K562 (cell line): ENCODE data around the gene ULK1. TPM values are rescaled to one million over a fixed set of nuclear protein-coding genes. Genes with fewer than 3 reads are reported as not detected.

Source experiments
- ATAC-seq: fragments of 200-7000 bp; cut with Tn5 transposase; 3 replicates; pipeline ENCODE4 v1.9.1; 2020; ENCODE audit warnings: moderate library complexity
- BruUV-seq: library from RNA; stranded (reverse); fragments of 400-500 nt; replicated peaks from 2 replicates; lab custom pipeline; 2021; lab: Mats Ljungman, UMichigan
- CTCF ChIA-PET: fragments of 300-600 bp; formaldehyde crosslinking; extraction: SDS; loops from one replicate; lab custom pipeline; 2021; ENCODE audit warnings: low intra/inter-chr PET ratio; lab: Yijun Ruan, JAX
- POLR2A ChIA-PET: fragments of 300-600, 350-650 bp; sonication (Branson Sonifier 250); formaldehyde crosslinking; extraction: SDS; loops from one replicate; lab custom pipeline; 2021; ENCODE audit warnings: antibody characterized with exemption, inconsistent platforms; lab: Yijun Ruan, JAX
- DNase-seq, 4 experiments: peaks; one replicate each; pipeline versions ENCODE4 v3.0.0 to v3.0.0-alpha.2; 2011 to 2018; ENCODE audit warnings: low spot score in 3 of 4, mixed read lengths in 3 of 4; ENCODE audit errors: extremely low read depth in 1 of 4
- FAIRE-seq: peaks from 2 replicates; lab custom pipeline; 2011; peaks lifted over from hg19 to GRCh38; lab: Jason Lieb, UNC
- H2AFZ ChIP-seq: 2 replicates; pipeline ENCODE4 v1.6.0; 2011; ENCODE audit warnings: low read depth, low read length, control low read depth, inconsistent platforms
- H3K27ac ChIP-seq: fragments of 200-600 bp; 3 replicates; pipeline ENCODE4 v1.8.0; 2011; ENCODE audit warnings: low read depth, mild to moderate bottlenecking, control low read depth, inconsistent platforms, low read length, moderate library complexity, mixed read lengths; ENCODE audit errors: extremely low read depth
- H3K27me3 ChIP-seq, 2 experiments: fragments of 300-600 bp in 1 of 2; 2 replicates in 1 of 2; 3 replicates in 1 of 2; pipeline versions ENCODE4 v1.6.0 to v1.8.0; 2011; ENCODE audit warnings: inconsistent platforms in 2 of 2, low read length in 2 of 2, mild to moderate bottlenecking in 1 of 2, mixed read lengths in 1 of 2, moderate library complexity in 1 of 2; ENCODE audit not compliant: control insufficient read depth in 2 of 2, insufficient read depth in 2 of 2
- H3K36me3 ChIP-seq: fragments of 300-600 bp; 3 replicates; pipeline ENCODE4 v1.8.0; 2011; ENCODE audit warnings: mild to moderate bottlenecking, low read length, inconsistent platforms; ENCODE audit not compliant: control insufficient read depth, insufficient read depth
- H3K4me1 ChIP-seq, 2 experiments: fragments of 200-600 bp in 1 of 2; replicated peaks in 1 of 2; 2 replicates in 1 of 2; 3 replicates in 1 of 2; pipeline versions ENCODE4 v1.5.1 to v1.8.0; 2011; ENCODE audit warnings: inconsistent platforms in 2 of 2, low read length in 2 of 2, mild to moderate bottlenecking in 1 of 2, mixed read lengths in 1 of 2, moderate library complexity in 1 of 2; ENCODE audit not compliant: control insufficient read depth in 2 of 2, insufficient read depth in 2 of 2
- H3K4me2 ChIP-seq: 2 replicates; pipeline ENCODE4 v1.6.1; 2011; ENCODE audit warnings: low read length, control low read depth, inconsistent platforms, mixed read lengths; ENCODE audit not compliant: insufficient read depth
- H3K4me3 ChIP-seq: fragments of 200-600 bp; sonication (generic), shearing (Covaris generic); 2 replicates; pipeline ENCODE4 v1.5.1; 2016; ENCODE audit warnings: control low read depth, inconsistent platforms
- H3K79me2 ChIP-seq: fragments of 200-600 bp; 3 replicates; pipeline ENCODE4 v1.8.0; 2011; ENCODE audit warnings: low read length, inconsistent platforms; ENCODE audit not compliant: control insufficient read depth, insufficient read depth
- H3K9ac ChIP-seq, 2 experiments: 2 replicates each; pipeline versions ENCODE4 v1.6.0 to v1.6.1; 2011; ENCODE audit warnings: low read depth in 2 of 2, low read length in 2 of 2, control low read depth in 1 of 2, inconsistent platforms in 1 of 2, mild to moderate bottlenecking in 1 of 2, mixed read lengths in 1 of 2; ENCODE audit not compliant: insufficient read depth in 1 of 2
- H3K9me1 ChIP-seq: one replicate; pipeline ENCODE4 v1.6.0; 2011; ENCODE audit warnings: inconsistent platforms, mild to moderate bottlenecking, low read length, moderate library complexity; ENCODE audit not compliant: control insufficient read depth, insufficient read depth
- H3K9me3 ChIP-seq: replicated peaks from 2 replicates; pipeline ENCODE4 v1.5.1; 2011; ENCODE audit warnings: low read depth, low read length, inconsistent platforms; ENCODE audit not compliant: control insufficient read depth, insufficient read depth
- H4K20me1 ChIP-seq: replicated peaks from 2 replicates; pipeline ENCODE4 v1.6.1; 2011; ENCODE audit warnings: low read length, inconsistent platforms, mixed read lengths; ENCODE audit not compliant: control insufficient read depth, insufficient read depth
- ARNT ChIP-seq, 2 experiments: fragments of 450-650 bp; IDR thresholded peaks; 2 replicates each; pipeline ENCODE4 v1.6.1; 2016; ENCODE audit warnings: mild to moderate bottlenecking in 1 of 2
- CEBPG ChIP-seq, 3 experiments: fragments of 200-800 bp in 1 of 3; sonication (Bioruptor generic) in 1 of 3; sonication (generic) in 1 of 3; formaldehyde crosslinking in 1 of 3; IDR thresholded peaks in 2 of 3; conservative IDR thresholded peaks in 1 of 3; 2 replicates each; pipeline versions ENCODE4 v1.6.1 to v1.8.0; 2016 to 2022; ENCODE audit warnings: missing compliant biosample characterization in 2 of 3, missing genetic modification characterization in 2 of 3, mild to moderate bottlenecking in 1 of 3, missing genetic modification reagents in 1 of 3
- CSDE1 ChIP-seq, 2 experiments: fragments of 450-650 bp; IDR thresholded peaks; 2 replicates each; pipeline ENCODE4 v1.6.1; 2016; ENCODE audit warnings: mild to moderate bottlenecking in 1 of 2
- NCOR1 ChIP-seq: fragments of 450-650 bp; IDR thresholded peaks from 2 replicates; pipeline ENCODE4 v1.6.1; 2016; ENCODE audit warnings: mild to moderate bottlenecking, moderate library complexity
- POLR2G ChIP-seq: fragments of 200-400 bp; formaldehyde crosslinking; IDR thresholded peaks from 2 replicates; pipeline ENCODE4 v1.6.1; 2017; ENCODE audit warnings: low read depth, mild to moderate bottlenecking, antibody characterized with exemption, low read length, moderate library complexity
- POU5F1 ChIP-seq: fragments of 150-350 bp; IDR thresholded peaks from 2 replicates; pipeline ENCODE4 v1.6.1; 2014; ENCODE audit warnings: borderline replicate concordance, low read length, low read depth, mild to moderate bottlenecking; ENCODE audit not compliant: partially characterized antibody
- RBFOX2 ChIP-seq: fragments of 200-400 bp; formaldehyde crosslinking; IDR thresholded peaks from 2 replicates; pipeline ENCODE4 v1.6.1; 2017; ENCODE audit warnings: low read depth, mild to moderate bottlenecking, low read length, moderate library complexity
- SIN3A ChIP-seq, 2 experiments: fragments of 150-350 bp in 1 of 2; IDR thresholded peaks; 2 replicates each; pipeline ENCODE4 v1.6.1; 2011 to 2016; ENCODE audit warnings: borderline replicate concordance in 2 of 2, low read depth in 2 of 2, low read length in 2 of 2, mild to moderate bottlenecking in 2 of 2, moderate library complexity in 2 of 2; ENCODE audit not compliant: control insufficient read depth in 1 of 2
- TAL1 ChIP-seq: fragments of 450-650 bp; IDR thresholded peaks from 2 replicates; pipeline ENCODE4 v1.6.1; 2016; ENCODE audit warnings: mild to moderate bottlenecking
- USF2 ChIP-seq: sonication (generic); formaldehyde crosslinking; IDR thresholded peaks from 2 replicates; pipeline ENCODE4 v1.5.0; 2020; ENCODE audit warnings: missing genetic modification reagents
- ZNF561 ChIP-seq: fragments of 450-650 bp; formaldehyde crosslinking; conservative IDR thresholded peaks from 2 replicates; pipeline ENCODE4 v1.4.0; 2020; ENCODE audit warnings: mild to moderate bottlenecking, moderate library complexity
- ZNF780A ChIP-seq: fragments of 250-450 bp; sonication (Bioruptor Pico); IDR thresholded peaks from 2 replicates; pipeline ENCODE4 v1.5.0; 2021; ENCODE audit warnings: mild to moderate bottlenecking
- WGBS: fragments of 100-300 bp; shearing (Covaris generic); methylation state at CpG from one replicate; pipeline ENCODE4 v1.1.6; 2016; ENCODE audit warnings: low coverage, mixed read lengths; ENCODE audit not compliant: insufficient coverage; ENCODE audit errors: missing lambda C conversion rate; 5-methylcytosine and 5-hydroxymethylcytosine counted together
- in situ Hi-C: fragments of 300-500 bp; cut with MboI; formaldehyde crosslinking; loops from 4 replicates; pipeline ENCODE4 v1.15.0; 2018; ENCODE audit warnings: inconsistent platforms, mixed read lengths
- intact Hi-C: fragments of 100-400 bp; cut with micrococcal nuclease; formaldehyde crosslinking; loops from 2 replicates; pipeline ENCODE4 v1.14.2; 2022
- polyA plus RNA-seq, 8 experiments: library from polyadenylated mRNA; depleted of rRNA in 4 of 8; stranded (reverse) in 5 of 8; unstranded in 3 of 8; fragments of >200 nt; fragmentation: Nextera tagmentation in 2 of 8; fragmentation: Illumina TruSeq in 1 of 8; extraction: Ambion mirVana in 2 of 8; extraction: Trizol in 1 of 8; gene quantifications; 2 replicates each; pipeline versions ENCODE4 v1.2.1 to v1.2.3, GENCODE V29; 2011 to 2014; ENCODE audit warnings: inconsistent platforms in 1 of 8, missing spikeins in 1 of 8
- total RNA-seq, 7 experiments: library from RNA; depleted of rRNA in 6 of 7; stranded (reverse); fragments of >200 nt in 6 of 7; fragmentation: Illumina TruSeq in 2 of 7; extraction: Trizol in 2 of 7; gene quantifications; 2 replicates each; pipeline versions ENCODE4 v1.2.1 to v1.2.3, GENCODE V29; 2011 to 2021; ENCODE audit warnings: low replicate concordance in 1 of 7
- TF ChIP-seq, protein P1 (sequence below), 2 experiments: fragments of 450-650 bp in 1 of 2; sonication (generic) in 1 of 2; formaldehyde crosslinking; conservative IDR thresholded peaks; 2 replicates each; pipeline versions ENCODE4 v1.4.0 to v1.8.1; 2020 to 2022; ENCODE audit warnings: mild to moderate bottlenecking in 1 of 2, missing genetic modification reagents in 1 of 2

Gene ULK1
- total and polyA plus RNA-seq, 9 of the 15 experiments (the other 6 are each of a cell fraction or from before 2014, with no cell fraction given), result 0.15 to 29.4 (median 2.5) TPM

GRCh38 chr12:131915000-131915689 lies 20.7 kb downstream of the ULK1 start:
- peaks cover 18% of the 10 kb centered on the region; the same call in 2 of the 3 replicates for H3K36me3 ChIP-seq
- no peaks in the 10 kb centered on the region for H3K79me2 ChIP-seq
- TF ChIP-seq POU5F1 (no peak), POLR2G (peak; percentile 41; the same call in 1 of the 2 replicates)
- no peak for DNase-seq
- ChIA-PET CTCF (no interaction called here), POLR2A (interaction anchor here (0.6 kb wide), 2 partner anchors 15 to 1042 kb away, joined by 3 read pairs; no protein-coding TSS in a partner anchor)
- peaks cover 0 to 37% of the 10 kb centered on the region in 2 experiments; a peak in 2 of 5 replicates for H3K4me1 ChIP-seq
- intact Hi-C loops, result no loop called here
- no peak overlapping the region for H3K4me2 ChIP-seq
- H3K27me3 ChIP-seq, result no peaks in the 10 kb centered on the region
- no peaks in the 10 kb centered on the region for H4K20me1 ChIP-seq
- no peaks in the 10 kb centered on the region for H3K9me1 ChIP-seq
- H3K4me3 ChIP-seq, result no peak overlapping the region
- in situ Hi-C loops, result no loop called here
- no peak for FAIRE-seq
- no TSS peak for BruUV-seq
- peak overlapping the region in 1 of 2 experiments; percentile 45; a peak in 1 of 4 replicates for H3K9ac ChIP-seq
- no peak for ATAC-seq
- H2AFZ ChIP-seq, result no peak overlapping the region
- no peak overlapping the region for H3K27ac ChIP-seq
- 87% methylated on average over 14 of the region's 20 CpGs for WGBS
- H3K9me3 ChIP-seq, result no peaks in the 10 kb centered on the region

DNA sequence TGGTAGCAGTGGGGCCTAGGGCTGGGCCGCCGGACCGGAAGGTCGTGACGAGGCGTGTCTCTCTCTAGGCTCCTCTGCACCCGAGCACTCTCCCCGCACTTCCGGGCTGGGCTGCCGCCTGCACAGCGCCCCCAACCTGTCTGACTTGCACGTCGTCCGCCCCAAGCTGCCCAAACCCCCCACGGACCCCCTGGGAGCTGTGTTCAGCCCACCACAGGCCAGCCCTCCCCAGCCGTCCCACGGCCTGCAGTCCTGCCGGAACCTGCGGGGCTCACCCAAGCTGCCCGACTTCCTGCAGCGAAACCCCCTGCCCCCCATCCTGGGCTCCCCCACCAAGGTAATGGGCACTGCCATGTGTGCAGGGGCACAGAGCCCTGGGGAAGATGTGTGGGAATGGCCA lies 21.4 kb downstream of the ULK1 start:
- Histone ChIP-seq H3K9ac (peak overlapping the region in 1 of 2 experiments; percentile 45; a peak in 1 of 4 replicates), H3K9me1 (no peaks in the 10 kb centered on the region), H3K4me3 (no peak overlapping the region), H3K36me3 (peaks cover 20% of the 10 kb centered on the region; the same call in 2 of the 3 replicates), H3K4me1 (peaks cover 0 to 37% of the 10 kb centered on the region in 2 experiments; a peak in 2 of 5 replicates), H4K20me1 (no peaks in the 10 kb centered on the region), H3K4me2 (no peak overlapping the region), H3K27me3 (no peaks in the 10 kb centered on the region), H3K79me2 (no peaks in the 10 kb centered on the region), H2AFZ (no peak overlapping the region), H3K27ac (no peak overlapping the region), H3K9me3 (no peaks in the 10 kb centered on the region)
- BruUV-seq, result no TSS peak
- ChIA-PET POLR2A (interaction anchor here (0.6 kb wide), 1 partner anchor 16 kb away, joined by 3 read pairs; no protein-coding TSS in a partner anchor), CTCF (interaction anchor here (0.6 kb wide), 1 partner anchor 88 kb away, joined by 3 read pairs; no protein-coding TSS in a partner anchor)
- in situ Hi-C loops, result no loop called here
- ATAC-seq (no peak), FAIRE-seq (no peak), DNase-seq (no peak)
- intact Hi-C loops, result no loop called here
- WGBS, result no CpG with 5 or more reads among the region's 21 CpGs
- TF ChIP-seq NCOR1 (no peak), ZNF780A (CRISPR knock-in tag) (no peak), ZNF561 (CRISPR knock-in tag) (no peak), TAL1 (no peak), ARNT (IDR thresholded peaks at IDR 0.05) (no peak), USF2 (CRISPR knock-in tag) (no peak), SIN3A (IDR thresholded peaks at IDR 0.05; ENCODE audit: borderline replicate concordance in 2 of 2, control insufficient read depth in 1 of 2, low read depth in 2 of 2, low read length in 2 of 2) (no peak), CSDE1 (IDR thresholded peaks at IDR 0.05) (no peak), CEBPG (CRISPR knock-in tag; IDR thresholded peaks at IDR 0.05) (no peak), CEBPG (tag; conservative IDR thresholded peaks at IDR 0.05 in 1 of 2, IDR thresholded peaks at IDR 0.05 in 1 of 2) (no peak), RBFOX2 (no peak; the same call in 1 of the 2 replicates)
- TF ChIP-seq, protein P1, sequence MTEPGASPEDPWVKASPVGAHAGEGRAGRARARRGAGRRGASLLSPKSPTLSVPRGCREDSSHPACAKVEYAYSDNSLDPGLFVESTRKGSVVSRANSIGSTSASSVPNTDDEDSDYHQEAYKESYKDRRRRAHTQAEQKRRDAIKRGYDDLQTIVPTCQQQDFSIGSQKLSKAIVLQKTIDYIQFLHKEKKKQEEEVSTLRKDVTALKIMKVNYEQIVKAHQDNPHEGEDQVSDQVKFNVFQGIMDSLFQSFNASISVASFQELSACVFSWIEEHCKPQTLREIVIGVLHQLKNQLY (CRISPR knock-in tag; conservative IDR thresholded peaks at IDR 0.05), result no peak
